Measurements from ENCODE around the gene MRPL36. TPM values are rescaled to one million over a fixed set of nuclear protein-coding genes. Genes with fewer than 3 reads are reported as not detected.

The MRPL36 gene
- total and polyA plus RNA-seq, 2 donors from 2014 or later, result 29.6 to 96.7 TPM

DNA sequence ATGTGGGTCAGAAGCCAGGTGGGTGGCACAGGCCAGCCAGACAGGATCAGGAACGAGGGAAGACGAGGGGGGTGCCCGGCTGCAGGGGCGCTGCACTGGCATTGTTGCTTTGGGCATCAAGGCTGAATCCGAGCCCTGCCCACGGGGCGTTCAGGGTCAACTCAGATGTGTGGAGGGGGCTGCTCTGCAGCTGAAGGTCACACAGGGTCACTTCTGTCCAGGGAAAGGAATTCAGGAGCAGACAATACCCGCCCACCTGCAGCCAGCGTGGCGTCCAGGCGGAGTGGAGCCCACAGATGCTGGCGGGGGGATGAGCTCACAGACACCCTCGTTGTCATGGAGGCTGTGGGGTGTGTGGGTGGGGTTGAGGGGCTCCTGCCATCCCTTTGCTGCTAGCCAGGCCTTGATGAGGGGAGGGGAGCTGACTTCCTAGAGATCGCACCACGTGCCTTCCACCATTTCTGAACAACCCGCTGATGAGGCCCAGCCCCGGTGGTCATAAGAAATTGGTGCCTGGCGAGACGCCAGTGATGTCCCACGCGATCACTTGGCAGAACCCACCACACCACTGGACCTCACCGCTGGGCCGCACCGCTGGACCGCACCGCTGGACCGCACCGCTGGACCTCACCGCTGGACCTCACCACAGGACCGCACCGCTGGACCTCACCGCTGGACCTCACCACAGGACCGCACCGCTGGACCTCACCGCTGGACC, 31.2 kb downstream of the MRPL36 start:
- H3K27me3 ChIP-seq (ENCODE audit: control insufficient read depth, insufficient read depth, low read length), result no peaks in the 10 kb centered on the region
- FAIRE-seq, result no peak
- no peaks in the 10 kb centered on the region for H3K36me3 ChIP-seq (ENCODE audit: control insufficient read depth in 2 of 3, insufficient read depth in 3 of 3, low read length in 3 of 3)
- no peak overlapping the region for H3K27ac ChIP-seq (ENCODE audit: low read depth in 2 of 2, low read length in 2 of 2)
- no peak overlapping the region for H3K9ac ChIP-seq (ENCODE audit: low read length in 3 of 3)
- peak in 1 of 5 donors; percentile 48 for DNase-seq
- no peak overlapping the region for H3K4me3 ChIP-seq (ENCODE audit: low read length in 3 of 3)
- H3K4me1 ChIP-seq (ENCODE audit: control insufficient read depth in 2 of 3, insufficient read depth in 2 of 3, low read depth in 1 of 3, low read length in 3 of 3), result no peaks in the 10 kb centered on the region
- TF ChIP-seq, protein P1, sequence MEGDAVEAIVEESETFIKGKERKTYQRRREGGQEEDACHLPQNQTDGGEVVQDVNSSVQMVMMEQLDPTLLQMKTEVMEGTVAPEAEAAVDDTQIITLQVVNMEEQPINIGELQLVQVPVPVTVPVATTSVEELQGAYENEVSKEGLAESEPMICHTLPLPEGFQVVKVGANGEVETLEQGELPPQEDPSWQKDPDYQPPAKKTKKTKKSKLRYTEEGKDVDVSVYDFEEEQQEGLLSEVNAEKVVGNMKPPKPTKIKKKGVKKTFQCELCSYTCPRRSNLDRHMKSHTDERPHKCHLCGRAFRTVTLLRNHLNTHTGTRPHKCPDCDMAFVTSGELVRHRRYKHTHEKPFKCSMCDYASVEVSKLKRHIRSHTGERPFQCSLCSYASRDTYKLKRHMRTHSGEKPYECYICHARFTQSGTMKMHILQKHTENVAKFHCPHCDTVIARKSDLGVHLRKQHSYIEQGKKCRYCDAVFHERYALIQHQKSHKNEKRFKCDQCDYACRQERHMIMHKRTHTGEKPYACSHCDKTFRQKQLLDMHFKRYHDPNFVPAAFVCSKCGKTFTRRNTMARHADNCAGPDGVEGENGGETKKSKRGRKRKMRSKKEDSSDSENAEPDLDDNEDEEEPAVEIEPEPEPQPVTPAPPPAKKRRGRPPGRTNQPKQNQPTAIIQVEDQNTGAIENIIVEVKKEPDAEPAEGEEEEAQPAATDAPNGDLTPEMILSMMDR (IDR thresholded peaks at IDR 0.05; ENCODE audit: borderline replicate concordance, extremely low read depth, insufficient read depth), result no peak
- intact Hi-C loops (cut with DNase I), result no loop called here
- no peaks in the 10 kb centered on the region for H3K9me3 ChIP-seq (ENCODE audit: control insufficient read depth in 2 of 3, insufficient read depth in 1 of 3, low read length in 3 of 3)

GRCh38 chr5:1767524-1768282, 31.9 kb downstream of the MRPL36 start:
- TF ChIP-seq, protein P1 (IDR thresholded peaks at IDR 0.05; ENCODE audit: borderline replicate concordance, extremely low read depth, insufficient read depth), result no peak

GRCh38 chr5:1765880-1766235, 33.8 kb downstream of the MRPL36 start:
- FAIRE-seq, result no peak
- H3K9me3 ChIP-seq (ENCODE audit: control insufficient read depth in 2 of 3, insufficient read depth in 1 of 3, low read length in 3 of 3), result no peaks in the 10 kb centered on the region
- H3K9ac ChIP-seq (ENCODE audit: low read length in 3 of 3), result no peak overlapping the region
- intact Hi-C loops (cut with DNase I), result no loop called here
- no peak overlapping the region for H3K4me3 ChIP-seq (ENCODE audit: low read length in 3 of 3)
- no peak overlapping the region for H3K27ac ChIP-seq (ENCODE audit: low read depth in 2 of 2, low read length in 2 of 2)
- peaks cover 3% of the 10 kb centered on the region for H3K27me3 ChIP-seq (ENCODE audit: control insufficient read depth, insufficient read depth, low read length)
- H3K36me3 ChIP-seq (ENCODE audit: control insufficient read depth in 2 of 3, insufficient read depth in 3 of 3, low read length in 3 of 3), result no peaks in the 10 kb centered on the region
- DNase-seq, result peak in 1 of 5 donors; percentile 2
- TF ChIP-seq, protein P1 (IDR thresholded peaks at IDR 0.05; ENCODE audit: borderline replicate concordance, extremely low read depth, insufficient read depth), result no peak
- no peaks in the 10 kb centered on the region for H3K4me1 ChIP-seq (ENCODE audit: control insufficient read depth in 2 of 3, insufficient read depth in 2 of 3, low read depth in 1 of 3, low read length in 3 of 3)

More at GRCh38 chr5:1767524-1768282, 31.9 kb downstream of the MRPL36 start:
- Histone ChIP-seq H3K27me3 (ENCODE audit: control insufficient read depth, insufficient read depth, low read length) (no peaks in the 10 kb centered on the region), H3K9me3 (ENCODE audit: control insufficient read depth in 2 of 3, insufficient read depth in 1 of 3, low read length in 3 of 3) (no peaks in the 10 kb centered on the region), H3K4me1 (ENCODE audit: control insufficient read depth in 2 of 3, insufficient read depth in 2 of 3, low read depth in 1 of 3, low read length in 3 of 3) (no peaks in the 10 kb centered on the region), H3K27ac (ENCODE audit: low read depth in 2 of 2, low read length in 2 of 2) (no peak overlapping the region), H3K9ac (ENCODE audit: low read length in 3 of 3) (no peak overlapping the region), H3K4me3 (ENCODE audit: low read length in 3 of 3) (no peak overlapping the region), H3K36me3 (ENCODE audit: control insufficient read depth in 2 of 3, insufficient read depth in 3 of 3, low read length in 3 of 3) (no peaks in the 10 kb centered on the region)
- intact Hi-C loops (cut with DNase I), result no loop called here
- DNase-seq (peak in 1 of 5 donors; percentile 64), FAIRE-seq (no peak)
